HEK293 (cell line): ENCODE measurements around the gene PCDHGB7.

Source experiments
- CTCF ChIA-PET: fragments of 350-600 bp; formaldehyde crosslinking; extraction: SDS; loops from one replicate; lab custom pipeline; 2021; ENCODE audit warnings: antibody characterized with exemption; lab: Yijun Ruan, JAX
- POLR2A ChIA-PET: fragments of 300-600 bp; formaldehyde crosslinking; extraction: SDS; loops from one replicate; lab custom pipeline; 2020; ENCODE audit warnings: antibody characterized with exemption, inconsistent platforms; lab: Yijun Ruan, JAX
- H3K27ac ChIP-seq: fragments of 200-500 bp; sonication (Bioruptor generic); 2 replicates; pipeline ENCODE4 v1.5.1; 2014; ENCODE audit warnings: low read depth, low read length, control low read depth, inconsistent platforms; ENCODE audit errors: extremely low read depth
- H3K36me3 ChIP-seq, 2 experiments: fragments of 200-500 bp in 1 of 2; sonication (Bioruptor generic) in 1 of 2; 1 replicate in 1 of 2; 2 replicates in 1 of 2; pipeline ENCODE4 v1.5.1; 2014 to 2017; ENCODE audit warnings: inconsistent platforms in 2 of 2, low read length in 2 of 2; ENCODE audit not compliant: control insufficient read depth in 2 of 2, insufficient read depth in 1 of 2
- H3K4me1 ChIP-seq: fragments of 200-500 bp; sonication (Bioruptor generic); 2 replicates; pipeline ENCODE4 v1.5.1; 2014; ENCODE audit warnings: mild to moderate bottlenecking, low read length, inconsistent platforms; ENCODE audit not compliant: control insufficient read depth, insufficient read depth
- H3K4me3 ChIP-seq: 2 replicates; pipeline ENCODE4 v1.5.1; 2011; ENCODE audit warnings: low read depth, mild to moderate bottlenecking, control low read depth, low read length, moderate library complexity
- H3K9me3 ChIP-seq: fragments of 200-500 bp; sonication (Bioruptor generic); 2 replicates; pipeline ENCODE4 v1.5.1; 2014; ENCODE audit warnings: low read depth, low read length, inconsistent platforms; ENCODE audit not compliant: control insufficient read depth, insufficient read depth
- BCL6B ChIP-seq: fragments of 450-650 bp; formaldehyde crosslinking; IDR thresholded peaks from 2 replicates; pipeline ENCODE4 v1.5.1; 2017; ENCODE audit warnings: missing biosample characterization, missing genetic modification characterization
- EGR2 ChIP-seq: fragments of 450-650 bp; formaldehyde crosslinking; IDR thresholded peaks from 2 replicates; pipeline ENCODE4 v1.5.1; 2016; ENCODE audit warnings: low read depth, missing biosample characterization, missing genetic modification characterization
- HOXD13 ChIP-seq: sonication (generic); formaldehyde crosslinking; IDR thresholded peaks from 2 replicates; pipeline ENCODE4 v1.8.0; 2022; ENCODE audit warnings: missing genetic modification reagents, borderline replicate concordance
- KLF8 ChIP-seq: fragments of 450-650 bp; formaldehyde crosslinking; IDR thresholded peaks from 2 replicates; pipeline ENCODE4 v1.5.1; 2016; ENCODE audit warnings: missing biosample characterization, missing genetic modification characterization
- OSR2 ChIP-seq: fragments of 450-650 bp; formaldehyde crosslinking; IDR thresholded peaks from 2 replicates; pipeline ENCODE4 v1.5.1; 2016; ENCODE audit warnings: missing biosample characterization, missing genetic modification characterization
- ZBTB20 ChIP-seq: fragments of 450-650 bp; formaldehyde crosslinking; IDR thresholded peaks from 2 replicates; pipeline ENCODE4 v1.5.1; 2016; ENCODE audit warnings: missing biosample characterization, missing genetic modification characterization
- ZBTB21 ChIP-seq: fragments of 450-650 bp; formaldehyde crosslinking; IDR thresholded peaks from 2 replicates; pipeline ENCODE4 v1.5.1; 2017; ENCODE audit warnings: missing biosample characterization, missing genetic modification characterization
- ZBTB48 ChIP-seq: fragments of 450-650 bp; formaldehyde crosslinking; IDR thresholded peaks from 2 replicates; pipeline ENCODE4 v1.5.1; 2016; ENCODE audit warnings: missing biosample characterization, missing genetic modification characterization
- ZFP41 ChIP-seq: fragments of 450-650 bp; formaldehyde crosslinking; IDR thresholded peaks from 2 replicates; pipeline ENCODE4 v1.5.1; 2016; ENCODE audit warnings: missing biosample characterization, missing genetic modification characterization, borderline replicate concordance
- ZNF140 ChIP-seq: fragments of 450-650 bp; formaldehyde crosslinking; IDR thresholded peaks from 2 replicates; pipeline ENCODE4 v1.5.1; 2016; ENCODE audit warnings: missing biosample characterization, missing genetic modification characterization
- ZNF335 ChIP-seq: fragments of 450-650 bp; formaldehyde crosslinking; conservative IDR thresholded peaks from 2 replicates; pipeline ENCODE4 v1.5.1; 2016; ENCODE audit warnings: missing biosample characterization, missing genetic modification characterization
- ZNF664 ChIP-seq: fragments of 450-650 bp; formaldehyde crosslinking; IDR thresholded peaks from 2 replicates; pipeline ENCODE4 v1.5.1; 2016; ENCODE audit warnings: missing biosample characterization, missing genetic modification characterization
- ZNF701 ChIP-seq: fragments of 450-650 bp; formaldehyde crosslinking; IDR thresholded peaks from 2 replicates; pipeline ENCODE4 v1.5.1; 2016; ENCODE audit warnings: missing biosample characterization, missing genetic modification characterization
- ZNF830 ChIP-seq: fragments of 450-650 bp; IDR thresholded peaks from 2 replicates; pipeline ENCODE4 v1.5.0; 2018; ENCODE audit warnings: missing biosample characterization, missing genetic modification characterization, low read depth, mild to moderate bottlenecking, moderate library complexity
- ZNF837 ChIP-seq: fragments of 450-650 bp; formaldehyde crosslinking; IDR thresholded peaks from 2 replicates; pipeline ENCODE4 v1.5.1; 2016; ENCODE audit warnings: missing biosample characterization, missing genetic modification characterization
- ZSCAN23 ChIP-seq: fragments of 450-650 bp; formaldehyde crosslinking; IDR thresholded peaks from 2 replicates; pipeline ENCODE4 v1.5.1; 2016; ENCODE audit warnings: missing biosample characterization, missing genetic modification characterization
- ZSCAN4 ChIP-seq: fragments of 450-650 bp; formaldehyde crosslinking; IDR thresholded peaks from 2 replicates; pipeline ENCODE4 v1.5.1; 2017; ENCODE audit warnings: missing biosample characterization, missing genetic modification characterization
- TF ChIP-seq, protein P1 (sequence below): fragments of 450-650 bp; formaldehyde crosslinking; IDR thresholded peaks from 2 replicates; pipeline ENCODE4 v1.5.1; 2016; ENCODE audit warnings: missing biosample characterization, missing genetic modification characterization
- TF ChIP-seq, protein P2 (sequence below): fragments of 450-650 bp; formaldehyde crosslinking; IDR thresholded peaks from 2 replicates; pipeline ENCODE4 v1.5.1; 2016; ENCODE audit warnings: missing biosample characterization, missing genetic modification characterization

Gene PCDHGB7

GRCh38 chr5:141427783-141428426 lies 10.4 kb downstream of the PCDHGB7 start:
- H3K4me1 ChIP-seq = no peaks in the 10 kb centered on the region
- H3K27ac ChIP-seq = no peak overlapping the region
- CTCF ChIA-PET = interaction anchor here (1.1 to 5.4 kb wide), 5 partner anchors 31 to 132 kb away, joined by 3 to 38 read pairs (median 4); partner anchors contain the start of gene PCDHGB5
- H3K36me3 ChIP-seq = no peaks in the 10 kb centered on the region
- POLR2A ChIA-PET = no interaction called here
- no peak overlapping the region for H3K4me3 ChIP-seq
- H3K9me3 ChIP-seq = no peaks in the 10 kb centered on the region
- no peak for TF ChIP-seq KLF8 (tag by site-specific recombination)
- no peak for TF ChIP-seq ZBTB48 (tag by site-specific recombination)
- TF ChIP-seq ZNF701 (tag by site-specific recombination) = no peak
- TF ChIP-seq ZNF837 (tag by site-specific recombination) = no peak
- TF ChIP-seq, protein P1, sequence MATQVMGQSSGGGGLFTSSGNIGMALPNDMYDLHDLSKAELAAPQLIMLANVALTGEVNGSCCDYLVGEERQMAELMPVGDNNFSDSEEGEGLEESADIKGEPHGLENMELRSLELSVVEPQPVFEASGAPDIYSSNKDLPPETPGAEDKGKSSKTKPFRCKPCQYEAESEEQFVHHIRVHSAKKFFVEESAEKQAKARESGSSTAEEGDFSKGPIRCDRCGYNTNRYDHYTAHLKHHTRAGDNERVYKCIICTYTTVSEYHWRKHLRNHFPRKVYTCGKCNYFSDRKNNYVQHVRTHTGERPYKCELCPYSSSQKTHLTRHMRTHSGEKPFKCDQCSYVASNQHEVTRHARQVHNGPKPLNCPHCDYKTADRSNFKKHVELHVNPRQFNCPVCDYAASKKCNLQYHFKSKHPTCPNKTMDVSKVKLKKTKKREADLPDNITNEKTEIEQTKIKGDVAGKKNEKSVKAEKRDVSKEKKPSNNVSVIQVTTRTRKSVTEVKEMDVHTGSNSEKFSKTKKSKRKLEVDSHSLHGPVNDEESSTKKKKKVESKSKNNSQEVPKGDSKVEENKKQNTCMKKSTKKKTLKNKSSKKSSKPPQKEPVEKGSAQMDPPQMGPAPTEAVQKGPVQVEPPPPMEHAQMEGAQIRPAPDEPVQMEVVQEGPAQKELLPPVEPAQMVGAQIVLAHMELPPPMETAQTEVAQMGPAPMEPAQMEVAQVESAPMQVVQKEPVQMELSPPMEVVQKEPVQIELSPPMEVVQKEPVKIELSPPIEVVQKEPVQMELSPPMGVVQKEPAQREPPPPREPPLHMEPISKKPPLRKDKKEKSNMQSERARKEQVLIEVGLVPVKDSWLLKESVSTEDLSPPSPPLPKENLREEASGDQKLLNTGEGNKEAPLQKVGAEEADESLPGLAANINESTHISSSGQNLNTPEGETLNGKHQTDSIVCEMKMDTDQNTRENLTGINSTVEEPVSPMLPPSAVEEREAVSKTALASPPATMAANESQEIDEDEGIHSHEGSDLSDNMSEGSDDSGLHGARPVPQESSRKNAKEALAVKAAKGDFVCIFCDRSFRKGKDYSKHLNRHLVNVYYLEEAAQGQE (tag by site-specific recombination) = no peak
- no peak for TF ChIP-seq ZNF140 (tag by site-specific recombination)
- no peak for TF ChIP-seq ZNF664
- TF ChIP-seq ZNF335 (tag by site-specific recombination) = no peak
- TF ChIP-seq ZSCAN4 (tag by site-specific recombination) = no peak
- no peak for TF ChIP-seq ZFP41 (tag by site-specific recombination)
- TF ChIP-seq OSR2 (tag by site-specific recombination) = no peak
- no peak for TF ChIP-seq ZBTB21 (tag by site-specific recombination)
- no peak for TF ChIP-seq ZBTB20 (tag by site-specific recombination)
- TF ChIP-seq, protein P2, sequence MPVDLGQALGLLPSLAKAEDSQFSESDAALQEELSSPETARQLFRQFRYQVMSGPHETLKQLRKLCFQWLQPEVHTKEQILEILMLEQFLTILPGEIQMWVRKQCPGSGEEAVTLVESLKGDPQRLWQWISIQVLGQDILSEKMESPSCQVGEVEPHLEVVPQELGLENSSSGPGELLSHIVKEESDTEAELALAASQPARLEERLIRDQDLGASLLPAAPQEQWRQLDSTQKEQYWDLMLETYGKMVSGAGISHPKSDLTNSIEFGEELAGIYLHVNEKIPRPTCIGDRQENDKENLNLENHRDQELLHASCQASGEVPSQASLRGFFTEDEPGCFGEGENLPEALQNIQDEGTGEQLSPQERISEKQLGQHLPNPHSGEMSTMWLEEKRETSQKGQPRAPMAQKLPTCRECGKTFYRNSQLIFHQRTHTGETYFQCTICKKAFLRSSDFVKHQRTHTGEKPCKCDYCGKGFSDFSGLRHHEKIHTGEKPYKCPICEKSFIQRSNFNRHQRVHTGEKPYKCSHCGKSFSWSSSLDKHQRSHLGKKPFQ (tag by site-specific recombination) = no peak
- TF ChIP-seq ZNF830 (tag by site-specific recombination) = no peak
- TF ChIP-seq HOXD13 (CRISPR knock-in tag) = no peak
- TF ChIP-seq ZSCAN23 (tag by site-specific recombination) = no peak
- no peak for TF ChIP-seq EGR2 (tag by site-specific recombination)
- no peak for TF ChIP-seq BCL6B (tag by site-specific recombination)
